HT1080 (cell line): Measurements from ENCODE around the gene GABRB3. TPM values are rescaled to one million over a fixed set of nuclear protein-coding genes. Genes with fewer than 3 reads are reported as not detected.
"Not testable (repeated sequence)": the region's sequence is repeated elsewhere in the genome, so short reads cannot be mapped to it uniquely, and the experiment has no call there.

Experiments used
- DNase-seq: peaks from one replicate; pipeline ENCODE4 v3.0.0-alpha.2; 2015; ENCODE audit warnings: low read depth
- total RNA-seq: library from RNA; depleted of rRNA; stranded (reverse); fragments of >200 nt; shearing (Covaris generic); gene quantifications from 2 replicates; pipeline ENCODE4 v1.2.3, GENCODE V29; 2014

GABRB3 gene
- total RNA-seq, 1 experiment from 2014 or later, result not detected

- no peak for DNase-seq
Observed at GRCh38 chr15:26736502-26737248, 36.2 kb downstream of the GABRB3 start.

- no peak for DNase-seq
Observed at GRCh38 chr15:26731965-26732364, 40.9 kb downstream of the GABRB3 start.

- no peak for DNase-seq
Observed at GRCh38 chr15:26729581-26729980, 43.3 kb downstream of the GABRB3 start.

GRCh38 chr15:26729030-26729429 lies 43.8 kb downstream of the GABRB3 start:
- no peak for DNase-seq

GRCh38 chr15:26724381-26725150 lies 48.3 kb downstream of the GABRB3 start:
- DNase-seq, result no peak

- peak; percentile 5 for DNase-seq
Observed at GRCh38 chr15:26722621-26723160, 50.2 kb downstream of the GABRB3 start.

GRCh38 chr15:26721232-26721967 lies 51.5 kb downstream of the GABRB3 start:
- no peak for DNase-seq

GRCh38 chr15:26720546-26720945 lies 52.3 kb downstream of the GABRB3 start:
- DNase-seq, result no peak

- DNase-seq, result not testable (repeated sequence)
Observed at GRCh38 chr15:26719866-26720265, 53.0 kb downstream of the GABRB3 start.

- no peak for DNase-seq
Observed at GRCh38 chr15:26716069-26716468, 56.8 kb downstream of the GABRB3 start.

- no peak for DNase-seq
Observed at GRCh38 chr15:26713498-26713897, 59.4 kb downstream of the GABRB3 start.

- DNase-seq, result no peak
Observed at GRCh38 chr15:26712335-26712734, 60.5 kb downstream of the GABRB3 start.

- no peak for DNase-seq
Observed at GRCh38 chr15:26711445-26711844, 61.4 kb downstream of the GABRB3 start.

GRCh38 chr15:26702381-26702780 lies 70.5 kb downstream of the GABRB3 start:
- no peak for DNase-seq

GRCh38 chr15:26698555-26698954 lies 74.3 kb downstream of the GABRB3 start:
- no peak for DNase-seq

- no peak for DNase-seq
Observed at GRCh38 chr15:26697913-26698312, 75.0 kb downstream of the GABRB3 start.

GRCh38 chr15:26691249-26691648 lies 81.6 kb downstream of the GABRB3 start:
- no peak for DNase-seq

- no peak for DNase-seq
Observed at GRCh38 chr15:26690778-26691177, 82.1 kb downstream of the GABRB3 start.

GRCh38 chr15:26689462-26689861 lies 83.4 kb downstream of the GABRB3 start:
- DNase-seq, result no peak

- no peak for DNase-seq
Observed at GRCh38 chr15:26686547-26687187, 86.2 kb downstream of the GABRB3 start.

- DNase-seq, result no peak
Observed at GRCh38 chr15:26682598-26683164, 90.2 kb downstream of the GABRB3 start.
